ENCODE measurements around the gene IFFO2.

DNA sequence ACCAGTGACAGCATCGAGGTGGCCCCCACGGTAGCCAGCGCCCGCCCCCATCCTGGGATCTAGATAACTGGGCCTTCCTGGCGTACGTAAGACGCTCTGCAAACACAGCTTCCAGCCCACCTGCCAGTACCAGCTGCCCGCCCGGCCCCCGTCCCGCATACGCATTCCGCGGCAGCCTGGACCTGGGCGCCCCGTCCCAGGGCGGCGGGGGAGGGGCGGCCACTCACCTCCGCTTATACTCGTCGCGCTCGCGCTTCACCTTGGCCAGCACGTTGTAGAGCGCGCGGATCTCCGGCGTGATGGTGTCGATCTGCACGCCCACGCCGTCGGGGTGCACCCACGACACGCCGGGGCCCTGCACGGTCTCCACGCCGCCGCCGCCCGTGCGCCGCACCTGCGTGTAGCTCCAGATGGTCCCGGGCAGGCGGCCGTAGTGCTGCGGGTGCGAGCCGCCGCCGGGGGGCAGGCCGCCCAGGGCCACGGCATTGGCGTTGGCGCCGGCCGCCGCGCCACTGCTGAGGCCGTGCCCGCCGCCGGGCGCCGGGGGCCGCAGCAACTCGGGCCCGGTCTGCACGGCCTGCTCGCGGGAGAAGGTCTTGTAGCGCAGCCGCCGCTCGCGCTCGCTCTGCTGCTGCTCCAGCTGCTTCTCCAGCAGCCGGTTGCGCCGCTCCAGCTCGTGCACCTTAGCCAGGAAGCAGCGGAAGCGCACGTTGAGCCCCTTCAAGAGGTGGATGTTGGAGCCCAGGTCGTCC, 859 bp downstream of the IFFO2 start:
- TF ChIP-seq, protein P1, sequence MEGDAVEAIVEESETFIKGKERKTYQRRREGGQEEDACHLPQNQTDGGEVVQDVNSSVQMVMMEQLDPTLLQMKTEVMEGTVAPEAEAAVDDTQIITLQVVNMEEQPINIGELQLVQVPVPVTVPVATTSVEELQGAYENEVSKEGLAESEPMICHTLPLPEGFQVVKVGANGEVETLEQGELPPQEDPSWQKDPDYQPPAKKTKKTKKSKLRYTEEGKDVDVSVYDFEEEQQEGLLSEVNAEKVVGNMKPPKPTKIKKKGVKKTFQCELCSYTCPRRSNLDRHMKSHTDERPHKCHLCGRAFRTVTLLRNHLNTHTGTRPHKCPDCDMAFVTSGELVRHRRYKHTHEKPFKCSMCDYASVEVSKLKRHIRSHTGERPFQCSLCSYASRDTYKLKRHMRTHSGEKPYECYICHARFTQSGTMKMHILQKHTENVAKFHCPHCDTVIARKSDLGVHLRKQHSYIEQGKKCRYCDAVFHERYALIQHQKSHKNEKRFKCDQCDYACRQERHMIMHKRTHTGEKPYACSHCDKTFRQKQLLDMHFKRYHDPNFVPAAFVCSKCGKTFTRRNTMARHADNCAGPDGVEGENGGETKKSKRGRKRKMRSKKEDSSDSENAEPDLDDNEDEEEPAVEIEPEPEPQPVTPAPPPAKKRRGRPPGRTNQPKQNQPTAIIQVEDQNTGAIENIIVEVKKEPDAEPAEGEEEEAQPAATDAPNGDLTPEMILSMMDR (conservative IDR thresholded peaks at IDR 0.05 in 1 of 2, IDR thresholded peaks at IDR 0.05 in 1 of 2; ENCODE audit: low read depth in 1 of 2, low read length in 2 of 2), result no peak
- no peak for TF ChIP-seq EZH2 (IDR thresholded peaks at IDR 0.05; ENCODE audit: low read length, missing control alignments)
